NCI-H2196 treated with DMSO at 0.1 percent for 48 hours (cell line): Measurements from ENCODE around the gene GPR150.
A peak's percentile ranks its signal among the peaks of the same experiment; 100 is the strongest.
"Not testable (repeated sequence)": the region's sequence is repeated elsewhere in the genome, so short reads cannot be mapped to it uniquely, and the experiment has no call there.

Source experiments
- DNase-seq: peaks from one replicate; lab custom pipeline; 2025; ENCODE audit not compliant: unreplicated experiment; lab: John Stamatoyannopoulos, UW

Gene GPR150

DNA sequence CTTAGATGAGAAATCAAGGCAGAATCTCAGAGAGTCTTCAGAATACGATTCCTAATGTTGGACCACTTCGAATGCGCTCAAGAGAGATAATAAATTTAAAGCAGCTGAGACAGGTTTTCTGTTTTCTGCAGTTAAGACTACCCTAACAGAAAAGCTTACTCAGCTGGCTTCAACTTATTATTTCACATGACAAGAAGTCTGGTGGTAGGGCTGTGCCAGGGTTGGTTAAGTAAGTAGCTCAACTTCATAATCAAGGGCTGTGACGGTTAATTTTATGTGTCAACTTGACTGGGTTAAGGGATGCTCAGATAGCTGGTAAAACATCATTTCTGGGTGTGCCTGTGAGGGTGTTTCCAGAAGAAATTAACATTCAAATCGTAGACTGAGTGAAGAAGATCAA lies 3.8 kb downstream of the GPR150 start:
- no peak for DNase-seq

DNA sequence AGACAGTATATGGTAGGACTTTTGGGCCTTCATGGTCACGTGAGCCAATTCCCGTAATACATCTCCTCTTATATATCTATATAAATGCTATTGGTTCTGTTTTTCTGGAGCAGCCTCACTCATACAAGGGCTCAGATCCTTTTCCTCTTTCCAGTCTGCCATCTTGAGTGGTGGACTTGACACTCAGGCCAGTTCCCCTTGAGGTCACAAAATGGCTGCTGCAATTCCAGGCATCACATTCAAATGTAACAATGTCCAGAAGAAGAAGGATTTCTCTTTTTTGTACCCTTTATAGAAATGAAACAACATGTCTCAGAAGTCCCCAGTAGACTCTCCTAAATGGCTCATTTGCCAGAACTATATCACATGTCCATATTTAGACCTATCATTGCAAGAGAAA lies 4.5 kb downstream of the GPR150 start:
- DNase-seq = no peak

DNA sequence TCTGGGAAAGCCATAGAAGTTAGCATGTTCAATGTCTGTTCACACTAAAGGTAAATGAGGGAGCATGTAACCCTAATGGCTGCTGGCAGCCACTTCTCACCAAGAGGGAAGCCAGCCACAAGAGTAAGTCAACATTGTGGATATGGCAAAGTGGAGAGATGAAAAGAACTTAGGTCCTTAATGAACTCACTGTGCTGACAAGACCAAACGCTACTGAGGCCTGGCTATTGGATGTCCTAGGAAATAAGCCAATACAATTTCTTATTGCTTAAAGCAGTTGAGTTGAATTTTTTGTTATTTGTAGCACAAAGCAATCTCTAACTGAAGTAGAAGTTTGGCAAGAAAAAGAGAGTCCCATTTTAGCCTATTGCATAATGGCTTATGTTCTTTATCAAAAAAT lies 6.8 kb downstream of the GPR150 start:
- DNase-seq = no peak

DNA sequence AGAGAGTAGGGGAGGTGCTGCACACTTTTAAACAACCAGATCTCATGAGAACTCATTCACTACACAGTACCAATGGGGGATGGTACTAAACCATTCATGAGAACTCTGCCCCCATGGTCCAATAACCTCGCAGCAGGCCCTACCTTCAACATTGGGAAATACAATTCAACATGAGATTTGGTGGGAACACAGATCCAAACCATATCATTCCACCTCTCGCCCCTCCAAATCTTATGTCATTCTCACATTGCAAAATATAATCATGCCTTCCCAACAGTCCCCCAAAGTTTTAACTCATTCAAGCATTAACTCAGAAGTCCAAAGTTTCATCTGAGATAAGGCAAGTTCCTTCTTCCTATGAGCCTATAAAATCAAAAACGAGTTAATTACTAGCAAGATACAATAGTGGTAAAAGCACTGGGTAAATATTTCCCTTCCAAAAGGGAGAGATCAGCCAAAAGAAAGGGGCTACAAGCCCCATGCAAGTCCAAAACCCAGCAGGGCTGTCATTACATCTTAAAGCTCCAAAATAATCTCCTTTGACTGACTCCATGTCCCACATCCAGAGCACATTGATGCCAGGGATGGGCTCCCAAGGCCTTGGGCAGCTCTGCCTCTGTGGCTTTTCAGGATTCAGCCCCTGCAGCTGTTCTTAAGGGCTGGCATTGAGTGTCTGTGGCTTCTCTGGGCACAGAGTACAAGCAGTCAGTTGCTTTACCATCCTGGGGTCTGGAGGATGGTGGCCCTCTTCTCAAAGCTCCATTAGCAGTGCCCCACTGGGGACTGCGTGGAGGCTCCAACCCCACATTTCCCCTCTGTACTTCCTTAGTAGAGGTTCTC lies 8.3 kb downstream of the GPR150 start:
- no peak for DNase-seq

DNA sequence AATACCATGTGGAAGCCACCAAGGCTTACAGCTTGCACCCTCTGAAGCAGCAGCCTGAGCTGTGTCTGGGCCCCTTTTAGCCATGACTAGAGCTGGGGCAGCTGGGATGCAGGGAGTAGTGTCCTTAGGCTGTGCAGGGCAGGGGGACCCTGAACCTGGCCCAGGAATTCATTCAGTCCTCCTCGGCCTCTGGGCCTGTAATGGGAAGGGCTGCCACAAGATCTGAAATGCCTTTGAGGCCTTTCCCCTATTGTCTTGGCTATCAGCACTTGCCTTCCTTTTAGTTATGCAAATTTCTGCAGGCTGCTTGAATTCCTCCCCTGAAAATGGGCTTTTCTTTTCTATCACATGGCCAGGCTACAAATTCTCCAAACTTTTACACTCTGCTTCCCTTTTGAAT lies 9.0 kb downstream of the GPR150 start:
- no peak for DNase-seq

DNA sequence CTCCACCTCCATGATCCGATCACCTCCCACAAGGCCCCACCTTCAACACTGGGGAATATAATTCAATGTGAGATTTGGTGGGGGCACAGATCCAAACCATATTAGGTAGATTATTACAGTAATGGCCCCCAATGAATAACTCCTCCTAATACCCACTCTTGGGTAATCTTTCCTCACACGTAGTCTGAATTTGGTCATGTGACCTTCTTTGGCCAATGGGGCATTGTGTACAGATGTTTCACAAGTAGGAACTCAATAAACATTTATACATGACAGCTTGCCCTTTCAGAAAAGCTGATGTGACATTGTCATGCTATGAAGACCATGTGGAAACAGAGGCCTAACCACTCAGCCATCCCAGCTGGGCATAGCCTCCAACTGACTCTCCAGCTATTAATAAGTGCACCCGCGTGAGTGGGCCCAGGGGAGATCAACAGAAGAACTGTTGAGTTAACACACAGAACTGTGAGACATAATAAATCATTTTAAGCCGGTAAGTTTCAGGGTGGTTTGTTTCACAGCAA lies 10.6 kb downstream of the GPR150 start:
- DNase-seq = no peak

DNA sequence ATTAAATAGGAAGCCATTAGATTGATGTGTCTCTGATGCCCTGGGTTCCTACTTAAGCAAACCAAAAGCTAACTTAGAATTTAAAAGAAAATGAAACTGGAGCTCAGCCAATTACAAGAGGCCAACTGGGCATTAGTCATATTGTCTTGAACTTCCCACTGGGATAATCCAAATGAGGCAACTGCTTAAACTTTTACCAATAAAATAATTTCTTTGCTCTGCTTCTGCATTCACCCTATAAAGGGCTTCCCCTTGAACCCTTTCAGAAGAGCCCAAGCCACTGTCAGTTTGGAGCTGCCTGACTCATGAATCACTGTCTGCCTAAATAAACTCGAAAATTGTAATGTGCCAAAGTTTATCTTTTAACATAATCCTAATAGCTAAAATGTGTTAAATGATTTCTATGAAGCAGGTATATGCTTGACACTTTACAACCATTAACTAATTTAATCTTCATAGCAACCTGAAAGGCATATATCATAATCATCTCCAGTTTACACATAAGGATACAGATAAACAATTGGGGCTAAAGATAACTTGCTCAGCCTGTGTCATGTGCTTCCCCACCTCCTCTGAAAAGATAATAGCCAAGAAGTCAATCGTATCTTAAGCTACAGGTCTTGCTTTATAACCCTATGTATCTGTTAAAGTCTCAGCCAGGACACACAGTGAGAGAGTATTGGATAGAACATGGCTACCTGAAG lies 11.5 kb downstream of the GPR150 start:
- DNase-seq = no peak

DNA sequence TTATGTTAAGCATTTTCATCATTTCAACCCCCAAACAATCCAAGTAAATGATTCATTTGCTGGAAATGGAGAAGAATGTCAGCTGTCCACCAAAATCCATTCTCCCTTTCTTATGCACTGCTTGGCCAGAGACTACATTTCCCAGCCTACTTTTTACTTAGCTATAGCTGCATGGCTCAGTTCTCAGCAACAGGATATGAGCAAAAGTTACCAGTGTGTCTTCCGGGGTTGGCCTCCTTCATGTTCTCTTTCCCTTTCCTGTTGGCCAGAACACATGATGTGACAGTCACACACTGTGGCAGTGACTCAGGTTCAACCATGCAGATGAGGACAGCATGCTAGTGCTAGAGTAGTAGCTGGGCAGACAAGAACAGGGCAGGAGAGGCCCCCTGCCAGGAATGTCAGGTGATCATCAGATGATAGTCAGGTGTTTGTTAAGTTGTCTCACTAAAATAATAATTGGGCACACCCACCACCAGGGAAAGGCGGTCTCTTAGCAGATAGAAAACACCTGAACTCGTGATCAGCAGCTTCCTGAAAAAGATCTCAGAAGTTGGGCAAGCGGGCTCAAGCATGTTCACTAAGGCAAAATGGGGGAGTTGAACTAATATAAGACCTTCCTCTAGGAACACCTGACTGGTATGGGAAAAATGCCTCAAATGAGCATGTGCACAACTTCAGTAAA lies 12.2 kb downstream of the GPR150 start:
- no peak for DNase-seq

DNA sequence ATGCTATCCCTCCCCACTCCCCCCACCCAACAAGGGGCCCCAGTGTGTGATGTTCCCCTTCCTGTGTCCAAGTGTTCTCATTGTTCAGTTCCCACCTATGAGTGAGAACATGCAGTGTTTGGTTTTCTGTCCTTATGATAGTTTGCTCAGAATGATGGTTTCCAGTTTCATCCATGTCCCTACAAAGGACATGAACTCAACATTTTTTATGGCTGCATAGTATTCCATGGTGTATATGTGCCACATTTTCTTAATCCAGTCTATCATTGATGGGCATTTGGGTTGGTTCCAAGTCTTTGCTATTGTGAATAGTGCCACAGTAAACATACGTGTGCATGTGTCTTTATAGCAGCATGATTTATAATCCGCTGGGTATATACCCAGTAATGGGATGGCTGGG lies 13.1 kb downstream of the GPR150 start:
- not testable (repeated sequence) for DNase-seq

DNA sequence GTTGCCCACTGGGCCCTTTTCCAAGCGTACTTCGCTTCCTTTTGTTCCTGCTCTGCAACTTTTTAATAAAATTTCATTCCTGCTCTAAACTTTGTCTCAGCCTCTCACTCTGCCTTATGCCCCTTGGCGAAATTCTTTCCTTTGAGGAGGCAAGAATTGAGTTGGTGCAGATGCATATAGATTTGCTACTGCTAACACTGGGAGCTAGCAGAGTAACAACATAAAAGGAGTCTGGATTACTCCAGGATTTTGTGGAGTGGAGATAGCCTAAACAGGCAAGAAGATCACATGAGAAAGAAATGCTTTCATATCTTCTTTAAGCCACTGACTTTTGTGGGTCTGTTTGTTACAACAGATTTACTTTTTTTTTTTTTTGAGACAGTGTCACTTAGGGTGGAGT lies 13.8 kb downstream of the GPR150 start:
- no peak for DNase-seq

DNA sequence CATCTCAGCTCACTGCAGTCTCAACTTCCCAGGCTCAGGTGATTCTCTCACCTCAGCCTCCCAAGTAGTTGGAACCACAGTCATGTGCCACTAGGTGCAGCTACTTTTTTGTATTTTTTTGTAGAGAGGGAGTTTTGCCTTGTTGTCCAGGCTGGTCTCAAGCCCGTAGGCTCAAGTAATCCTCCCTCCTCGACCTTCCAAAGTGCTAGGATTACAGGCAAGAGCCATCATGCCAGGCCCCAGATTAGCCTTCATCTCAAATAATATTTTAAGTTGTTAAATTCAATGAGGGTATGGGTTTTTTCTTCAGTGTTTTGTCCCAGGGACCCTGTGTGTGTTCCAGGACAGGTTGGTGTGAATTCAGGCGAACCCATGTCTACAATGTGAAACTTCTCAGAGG lies 14.2 kb downstream of the GPR150 start:
- no peak for DNase-seq

DNA sequence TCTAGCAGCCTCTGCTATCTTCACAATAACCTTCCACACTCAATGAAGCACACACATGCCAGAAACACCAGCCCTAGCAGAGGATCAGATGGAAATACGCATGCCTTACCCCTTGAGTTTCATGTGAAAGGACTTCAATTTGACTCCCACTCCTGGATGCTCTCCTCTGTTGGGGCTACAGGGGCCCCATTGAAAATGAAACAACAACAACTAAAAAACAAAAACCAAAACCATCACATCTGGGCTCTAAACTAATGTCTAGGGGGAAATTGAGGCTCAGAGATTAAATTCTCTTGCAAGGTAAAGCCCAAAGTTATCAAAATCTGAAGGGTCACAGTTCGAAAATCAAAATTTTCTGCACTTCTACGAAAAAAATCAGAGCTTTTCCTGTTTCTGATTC lies 18.7 kb downstream of the GPR150 start:
- no peak for DNase-seq

DNA sequence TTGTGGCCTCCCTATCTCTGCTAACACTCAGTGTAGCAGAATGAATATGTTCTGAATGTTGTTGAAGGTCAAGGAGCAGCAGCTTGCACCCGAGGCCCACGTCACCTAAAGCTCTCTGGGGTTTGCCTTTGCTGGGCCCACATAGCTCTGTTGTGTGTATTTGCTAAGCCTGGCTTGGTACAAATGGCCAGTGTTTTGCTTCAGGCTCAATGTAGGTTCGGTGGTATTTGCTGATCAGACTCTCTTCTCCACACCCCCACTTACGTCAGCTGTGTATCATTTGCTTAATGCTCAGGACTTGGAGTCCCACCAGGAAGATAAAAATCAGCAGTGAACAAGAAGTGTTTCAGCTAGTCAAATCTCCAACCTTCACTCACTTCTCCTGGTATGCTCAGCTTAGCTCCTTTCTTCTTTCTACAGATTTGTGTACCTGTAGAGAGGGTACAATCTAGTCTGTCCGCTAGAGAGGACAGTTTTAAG lies 21.9 kb downstream of the GPR150 start:
- DNase-seq = no peak

DNA sequence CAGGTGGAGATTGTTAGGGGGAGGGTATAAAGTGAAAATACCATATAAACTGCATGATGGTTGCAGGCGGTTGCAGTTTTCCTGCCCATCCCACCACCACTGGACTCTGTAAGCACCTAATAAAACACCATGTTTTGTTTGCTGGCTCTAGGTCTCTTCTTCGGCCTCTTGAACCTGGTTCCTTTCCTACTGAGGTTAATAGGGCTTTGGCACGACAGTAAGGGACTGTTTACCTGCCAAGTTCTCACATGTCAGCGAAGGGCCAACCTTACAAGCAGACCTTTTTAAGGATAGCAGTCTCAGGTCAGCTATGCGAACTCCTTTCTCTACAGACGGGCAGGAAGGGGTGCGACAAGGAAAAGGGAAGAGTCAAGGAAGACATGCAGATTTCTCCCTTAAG lies 23.3 kb downstream of the GPR150 start:
- no peak for DNase-seq

DNA sequence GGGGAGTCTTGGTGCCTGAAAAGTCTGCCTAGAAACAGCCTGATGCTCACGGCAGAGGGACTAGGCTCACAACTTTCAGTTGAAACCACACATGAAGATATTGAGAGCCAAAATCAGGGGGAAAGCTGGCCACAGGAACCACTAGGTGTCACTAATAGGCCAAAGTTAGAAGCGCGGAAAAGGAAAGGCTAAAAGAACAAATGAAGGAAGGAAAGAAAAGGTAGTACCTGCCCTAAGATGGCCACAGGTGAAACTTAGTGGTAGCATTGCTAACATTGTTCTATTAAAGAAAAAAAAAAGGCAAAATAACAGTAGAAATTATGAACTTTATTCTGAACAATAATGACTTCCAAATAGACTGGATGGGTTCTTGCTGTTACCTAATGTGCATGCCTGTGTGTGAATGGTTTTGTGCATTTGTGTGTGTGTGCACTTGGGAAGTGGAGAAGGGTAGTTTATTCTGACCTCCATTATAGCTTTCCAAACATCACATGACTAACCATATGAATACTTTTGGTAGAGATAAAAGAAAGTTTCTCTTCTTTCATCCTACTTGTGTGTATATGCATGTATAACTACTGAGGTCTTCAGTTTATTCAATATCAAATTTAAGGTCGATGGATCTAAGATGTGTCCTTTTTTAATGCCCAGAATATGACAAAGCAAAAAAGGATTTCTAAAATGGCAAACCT lies 24.6 kb downstream of the GPR150 start:
- no peak for DNase-seq

DNA sequence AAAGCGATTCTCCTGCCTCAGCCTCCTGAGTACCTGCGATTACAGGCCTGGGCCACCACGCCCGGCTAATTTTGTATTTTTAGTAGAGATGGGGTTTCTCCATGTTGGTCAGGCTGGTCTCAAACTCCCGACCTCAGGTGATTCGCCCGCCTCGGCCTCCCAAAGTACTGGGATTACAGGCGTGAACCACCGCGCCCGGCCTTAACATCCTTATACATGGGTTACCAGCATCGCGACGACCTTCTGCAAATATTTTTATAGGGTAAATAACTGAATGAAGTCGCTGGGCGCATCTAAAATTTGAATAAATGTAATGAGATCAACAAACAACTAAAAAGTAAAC lies 26.3 kb downstream of the GPR150 start:
- DNase-seq = not testable (repeated sequence)

DNA sequence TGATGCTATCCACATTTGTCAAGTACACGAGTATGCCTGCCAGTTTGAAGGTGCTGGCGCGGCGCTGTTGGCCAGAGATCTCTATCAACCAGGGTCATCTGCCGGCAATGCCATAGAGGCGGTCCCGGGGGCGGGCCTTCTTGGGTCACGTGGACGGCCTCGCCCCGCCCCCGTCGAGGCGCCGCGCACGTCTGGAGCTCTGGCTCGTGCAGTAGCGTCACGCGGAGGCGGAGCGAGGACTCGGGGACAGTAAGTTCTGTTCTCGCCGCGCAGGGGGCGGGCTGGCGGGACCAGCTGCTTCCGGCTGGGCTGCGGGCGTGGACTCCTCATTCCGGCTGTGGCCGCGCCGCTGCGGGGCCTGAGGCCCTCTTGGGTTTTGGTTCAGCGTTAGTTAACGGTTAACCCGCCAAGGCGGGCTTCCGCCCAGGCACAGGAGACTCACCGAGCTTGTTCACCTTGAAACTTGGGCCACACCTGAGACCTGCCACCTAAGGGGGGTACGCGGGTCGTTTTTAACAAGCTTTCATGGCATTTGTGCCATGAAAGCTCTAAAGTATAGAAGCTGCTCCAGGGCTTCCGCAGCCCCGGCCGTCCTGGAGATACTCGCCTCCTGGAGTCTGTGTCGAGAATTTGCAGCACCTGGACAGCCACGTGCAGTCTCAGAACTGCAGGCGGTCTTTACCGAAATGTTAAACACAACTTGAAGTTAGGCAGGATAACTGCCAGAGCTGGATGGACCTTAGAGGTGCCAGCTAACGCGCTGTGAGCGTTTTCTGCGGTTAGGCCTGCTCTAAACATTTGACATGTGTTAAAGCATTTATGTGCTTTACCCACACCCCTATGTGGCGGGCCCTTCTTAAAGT lies 26.9 kb downstream of the GPR150 start, which contains the start of gene RFESD:
Gene RFESD, plus strand, starts transcription at position 209 of the 863 bp plus-strand sequence. CDS start 5,495 bp downstream, outside the sequence.
- DNase-seq = peak; percentile 83

DNA sequence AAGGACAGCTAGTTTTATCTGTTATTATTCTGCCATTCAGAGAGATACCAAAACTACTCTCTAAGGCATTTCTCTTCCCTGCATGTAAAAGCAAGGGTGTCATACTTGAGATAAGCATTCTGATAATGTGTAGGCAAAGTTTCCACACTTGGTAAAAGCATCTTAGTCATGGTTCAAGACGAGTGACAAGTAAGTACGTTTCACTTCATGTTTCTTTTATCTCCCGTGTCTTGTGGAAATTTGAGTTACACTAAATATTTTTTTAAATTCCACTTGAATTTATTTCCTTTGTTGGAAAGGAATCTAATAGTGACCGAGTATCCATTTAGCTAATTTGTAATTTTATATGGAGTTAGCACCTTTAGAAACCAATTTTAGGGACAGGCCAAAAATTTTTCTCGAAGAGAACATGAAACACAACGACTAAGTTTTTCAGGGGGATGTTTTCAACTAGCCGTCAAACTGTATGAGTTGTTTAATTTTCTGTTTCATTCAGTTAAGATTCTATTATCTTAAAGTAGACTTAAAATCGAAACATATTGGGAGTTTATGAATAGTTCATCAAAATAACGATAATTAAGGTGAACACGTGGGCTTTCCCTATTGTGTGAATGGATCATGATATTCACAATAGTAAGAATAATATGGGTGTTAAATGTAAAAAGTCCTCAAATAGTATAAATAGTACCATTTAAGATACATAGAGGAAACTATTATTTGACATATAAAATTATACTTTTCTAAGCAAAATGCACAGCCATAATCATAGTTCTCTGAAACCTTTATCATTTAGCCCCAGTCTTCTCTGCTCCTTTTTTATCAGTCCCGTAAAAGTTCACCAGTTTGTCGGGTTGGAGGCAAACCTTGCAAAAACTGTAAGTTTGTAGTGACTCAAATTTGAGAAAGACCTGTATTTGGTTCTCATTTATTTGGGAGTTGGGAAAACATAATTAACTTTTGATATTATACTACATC lies 28.3 kb downstream of the GPR150 start:
- no peak for DNase-seq

DNA sequence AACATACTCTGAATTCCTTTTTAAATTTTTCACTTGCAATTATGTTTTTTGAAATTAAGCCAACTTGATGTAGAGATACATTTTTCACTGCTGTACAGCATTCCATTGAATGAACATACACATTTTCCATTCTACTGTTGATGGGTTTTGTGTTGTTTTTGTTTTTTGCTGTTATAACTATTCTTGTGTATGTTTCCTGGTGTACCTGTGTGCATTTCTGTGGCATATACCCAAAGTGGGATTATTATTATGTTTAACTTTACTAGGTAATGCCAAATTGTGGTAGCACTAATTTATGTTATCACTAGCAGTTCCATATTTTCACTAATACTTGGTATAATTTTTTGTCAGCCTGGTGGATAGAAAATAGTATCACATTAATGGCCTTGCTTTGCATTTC lies 29.4 kb downstream of the GPR150 start:
- DNase-seq = no peak
